Transverse colon (tissue), 4 donors: Measurements from ENCODE around the gene FOXR2. TPM values are rescaled to one million over a fixed set of nuclear protein-coding genes. Genes with fewer than 3 reads are reported as not detected.

ENCODE experiments used
- DNase-seq: peaks from one replicate; pipeline ENCODE4 v3.0.0-alpha.2; 2019
- H3K27ac ChIP-seq, 4 donors: fragments of 200-600 bp; sonication (generic); 2 replicates each; pipeline ENCODE4 v1.5.1; 2016 to 2018; ENCODE audit warnings: inconsistent platforms in 4 of 4
- H3K27me3 ChIP-seq: fragments of 200-600 bp; sonication (generic); 2 replicates; pipeline ENCODE4 v1.5.1; 2017; ENCODE audit warnings: inconsistent platforms
- H3K36me3 ChIP-seq, 4 donors: fragments of 200-600 bp; sonication (generic); 2 replicates each; pipeline ENCODE4 v1.5.1; 2017 to 2019; ENCODE audit warnings: inconsistent platforms in 4 of 4
- H3K4me1 ChIP-seq, 4 donors: fragments of 200-600 bp; sonication (generic); 2 replicates each; pipeline ENCODE4 v1.5.1; 2017 to 2020; ENCODE audit warnings: inconsistent platforms in 4 of 4
- H3K4me3 ChIP-seq, 4 donors: fragments of 200-600 bp; sonication (generic); 1 replicate in 1 of 4; 2 replicates in 3 of 4; pipeline versions ENCODE4 v1.5.1 to v1.6.1; 2017 to 2019; ENCODE audit warnings: inconsistent platforms in 4 of 4
- H3K9me3 ChIP-seq, 2 donors: fragments of 200-600 bp; sonication (generic); 2 replicates each; pipeline ENCODE4 v1.5.1; 2017 to 2019; ENCODE audit warnings: inconsistent platforms in 2 of 2
- CTCF ChIP-seq, 5 experiments: fragments of 200-600 bp in 3 of 5; fragments of 450-650 bp in 2 of 5; sonication (generic) in 3 of 5; IDR thresholded peaks; 1 replicate in 2 of 5; 2 replicates in 3 of 5; pipeline ENCODE4 v1.5.1; 2016 to 2017; ENCODE audit warnings: antibody characterized with exemption in 5 of 5, inconsistent platforms in 3 of 5, mild to moderate bottlenecking in 2 of 5, moderate library complexity in 1 of 5
- EP300 ChIP-seq: sonication (generic); formaldehyde crosslinking; IDR thresholded peaks from one replicate; pipeline ENCODE4 v1.6.1; 2017; ENCODE audit warnings: antibody characterized with exemption, low read depth
- POLR2A ChIP-seq: fragments of 450-650 bp; IDR thresholded peaks from one replicate; pipeline ENCODE4 v1.6.1; 2016; ENCODE audit warnings: antibody characterized with exemption, mild to moderate bottlenecking, moderate library complexity
- POLR2AphosphoS5 ChIP-seq, 3 donors: sonication (generic); formaldehyde crosslinking; IDR thresholded peaks; one replicate each; pipeline ENCODE4 v1.6.1; 2016; ENCODE audit warnings: antibody characterized with exemption in 3 of 3
- WGBS, 2 donors: methylation state at CpG; one replicate each; pipeline ENCODE4 v1.1.5; 2018; ENCODE audit warnings: low coverage in 1 of 2; 5-methylcytosine and 5-hydroxymethylcytosine counted together
- in situ Hi-C, 4 donors: fragments of 200-750 bp; cut with MboI; loops; one replicate each; pipeline versions ENCODE4 v1.15.0 to v1.15.1; 2017; ENCODE audit warnings: low sequenced_read_pairs in 3 of 4, low pct_ligation_motif_present in 1 of 4, low pct_unique_long_range_greater_than_20kb in 1 of 4
- intact Hi-C: fragments of 100-400 bp; cut with DNase I; formaldehyde crosslinking; loops from one replicate; pipeline ENCODE4 v1.15.1; 2023; ENCODE audit warnings: low total_unique reads
- total RNA-seq, 4 donors: library from RNA; depleted of rRNA; stranded (reverse); fragments of >200 nt; gene quantifications; one replicate each; pipeline ENCODE4 v1.1.0, GENCODE V29; 2016

The FOXR2 gene
- total RNA-seq, 4 donors from 2014 or later = not detected

- WGBS, 2 donors = 71 to 73% methylated on average over 1 to 7 of the region's 7 CpGs
- Histone ChIP-seq H3K27me3 (no peaks in the 10 kb centered on the region), H3K36me3 (no peaks in the 10 kb centered on the region), H3K27ac (no peak overlapping the region), H3K9me3 (no peaks in the 10 kb centered on the region), H3K4me1 (no peaks in the 10 kb centered on the region), H3K4me3 (no peak overlapping the region)
- in situ Hi-C loops (no loop called here), intact Hi-C loops (no loop called here)
- TF ChIP-seq POLR2AphosphoS5 (IDR thresholded peaks at IDR 0.05) = no peak
- TF ChIP-seq CTCF (IDR thresholded peaks at IDR 0.05) = no peak
- no peak for TF ChIP-seq EP300
- no peak for TF ChIP-seq POLR2A
- no peak for DNase-seq
These were observed 24.9 kb upstream of the FOXR2 start for GRCh38 chrX:55598333-55598732.

GRCh38 chrX:55619547-55619946, 3.7 kb upstream of the FOXR2 start:
- 38 to 71% methylated on average over 2 of the region's 2 CpGs for whole genome bisulfite sequencing, 2 donors
- Histone ChIP-seq H3K4me1 (no peaks in the 10 kb centered on the region), H3K36me3 (no peaks in the 10 kb centered on the region), H3K27ac (no peak overlapping the region), H3K4me3 (no peak overlapping the region), H3K27me3 (no peaks in the 10 kb centered on the region), H3K9me3 (no peaks in the 10 kb centered on the region)
- TF ChIP-seq POLR2AphosphoS5 (IDR thresholded peaks at IDR 0.05) (no peak), POLR2A (no peak), EP300 (no peak), CTCF (IDR thresholded peaks at IDR 0.05) (no peak)
- DNase-seq = no peak
- in situ Hi-C loops = no loop called here
- intact Hi-C loops = no loop called here

GRCh38 chrX:55624403-55624802, 1.2 kb downstream of the FOXR2 start:
- TF ChIP-seq POLR2AphosphoS5 (IDR thresholded peaks at IDR 0.05) (no peak), CTCF (IDR thresholded peaks at IDR 0.05) (no peak), EP300 (no peak)

GRCh38 chrX:55636109-55636508, 12.9 kb downstream of the FOXR2 start:
- in situ Hi-C loops = no loop called here

More at GRCh38 chrX:55624403-55624802, 1.2 kb downstream of the FOXR2 start:
- 65% methylated on average over 5 of the region's 5 CpGs; no CpG with 5 or more reads in 1 of the 2 donors for WGBS, 2 donors
- Histone ChIP-seq H3K4me1 (no peaks in the 10 kb centered on the region), H3K9me3 (no peaks in the 10 kb centered on the region), H3K27ac (no peak overlapping the region), H3K27me3 (no peaks in the 10 kb centered on the region), H3K36me3 (no peaks in the 10 kb centered on the region), H3K4me3 (no peak overlapping the region)
- intact Hi-C loops (no loop called here), in situ Hi-C loops (no loop called here)
- DNase-seq = no peak

More at GRCh38 chrX:55636109-55636508, 12.9 kb downstream of the FOXR2 start:
- WGBS, 2 donors = 71% methylated on average over 8 of the region's 8 CpGs; no CpG with 5 or more reads in 1 of the 2 donors
- intact Hi-C loops = no loop called here
- H3K27me3 ChIP-seq = no peaks in the 10 kb centered on the region
- no peak overlapping the region for H3K4me3 ChIP-seq
- no peaks in the 10 kb centered on the region for H3K9me3 ChIP-seq
- DNase-seq = no peak
- TF ChIP-seq CTCF (IDR thresholded peaks at IDR 0.05) = no peak
- TF ChIP-seq POLR2AphosphoS5 (IDR thresholded peaks at IDR 0.05) = no peak
- no peak for TF ChIP-seq POLR2A
- TF ChIP-seq EP300 = no peak
- no peaks in the 10 kb centered on the region for H3K36me3 ChIP-seq
- H3K4me1 ChIP-seq = no peaks in the 10 kb centered on the region
- H3K27ac ChIP-seq = no peak overlapping the region
